ENCODE data around the gene UBN1. TPM values are rescaled to one million over a fixed set of nuclear protein-coding genes. Genes with fewer than 3 reads are reported as not detected.

Gene UBN1
- total RNA-seq, 1 experiment from 2014 or later = 33.3 TPM

DNA sequence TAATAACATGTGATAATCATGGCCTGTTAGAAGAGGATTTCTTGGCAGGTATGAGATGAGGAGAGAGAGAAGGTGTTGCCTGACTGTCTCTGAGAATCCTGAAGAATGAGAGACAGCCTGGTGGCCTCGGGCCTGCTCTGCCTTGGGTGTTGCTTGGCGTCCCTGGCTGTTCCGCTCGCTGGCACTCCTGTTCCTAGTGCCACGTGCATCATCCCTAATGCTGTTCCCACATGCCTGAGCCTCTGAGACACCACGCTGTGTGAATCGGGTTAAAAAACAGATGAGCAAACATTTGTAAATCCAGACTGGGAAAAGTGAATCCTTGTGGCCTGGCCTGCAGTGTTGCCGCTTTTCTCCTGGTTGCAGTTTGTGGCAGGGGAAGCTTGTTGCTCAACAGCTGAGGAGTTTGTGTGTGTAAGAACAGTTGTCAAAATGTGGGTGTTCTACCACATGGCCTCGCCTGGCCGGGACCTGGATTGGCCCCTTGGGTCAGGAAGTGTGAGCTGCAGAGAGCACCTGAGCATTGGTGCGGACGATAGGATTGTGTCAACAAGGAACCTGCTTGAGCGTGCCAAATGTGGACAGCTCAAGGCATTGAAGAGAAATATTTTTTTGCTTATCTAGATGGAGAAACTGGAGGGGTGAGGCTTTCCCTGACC is 22.0 kb downstream of the UBN1 start:
- Mint-ChIP-seq H3K36me3 (ENCODE audit: insufficient read depth, unreplicated experiment) (peaks cover 74% of the 10 kb centered on the region), H3K27ac (ENCODE audit: low read depth, unreplicated experiment) (no peak overlapping the region), H3K4me1 (ENCODE audit: insufficient read depth, unreplicated experiment) (peaks cover 10% of the 10 kb centered on the region), H3K4me3 (ENCODE audit: unreplicated experiment) (no peak overlapping the region), H3K9me3 (ENCODE audit: unreplicated experiment) (no peaks in the 10 kb centered on the region), H3K27me3 (ENCODE audit: insufficient read depth, unreplicated experiment) (no peaks in the 10 kb centered on the region)
- no TSS peak for BruUV-seq (replicated peaks)
- POLR2A ChIA-PET = interaction anchor here (0.8 kb wide), 1 partner anchor 31 kb away, joined by 3 read pairs; no protein-coding TSS in a partner anchor
- CTCF ChIA-PET = interaction anchor here (0.6 to 1.4 kb wide), 2 partner anchors 87 to 395 kb away, joined by 3 to 5 read pairs; no protein-coding TSS in a partner anchor
- intact Hi-C loops (cut with micrococcal nuclease) = no loop called here
- TF ChIP-seq, protein P1, sequence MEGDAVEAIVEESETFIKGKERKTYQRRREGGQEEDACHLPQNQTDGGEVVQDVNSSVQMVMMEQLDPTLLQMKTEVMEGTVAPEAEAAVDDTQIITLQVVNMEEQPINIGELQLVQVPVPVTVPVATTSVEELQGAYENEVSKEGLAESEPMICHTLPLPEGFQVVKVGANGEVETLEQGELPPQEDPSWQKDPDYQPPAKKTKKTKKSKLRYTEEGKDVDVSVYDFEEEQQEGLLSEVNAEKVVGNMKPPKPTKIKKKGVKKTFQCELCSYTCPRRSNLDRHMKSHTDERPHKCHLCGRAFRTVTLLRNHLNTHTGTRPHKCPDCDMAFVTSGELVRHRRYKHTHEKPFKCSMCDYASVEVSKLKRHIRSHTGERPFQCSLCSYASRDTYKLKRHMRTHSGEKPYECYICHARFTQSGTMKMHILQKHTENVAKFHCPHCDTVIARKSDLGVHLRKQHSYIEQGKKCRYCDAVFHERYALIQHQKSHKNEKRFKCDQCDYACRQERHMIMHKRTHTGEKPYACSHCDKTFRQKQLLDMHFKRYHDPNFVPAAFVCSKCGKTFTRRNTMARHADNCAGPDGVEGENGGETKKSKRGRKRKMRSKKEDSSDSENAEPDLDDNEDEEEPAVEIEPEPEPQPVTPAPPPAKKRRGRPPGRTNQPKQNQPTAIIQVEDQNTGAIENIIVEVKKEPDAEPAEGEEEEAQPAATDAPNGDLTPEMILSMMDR (IDR thresholded peaks at IDR 0.05; ENCODE audit: unreplicated experiment) = no peak
- no peak for DNase-seq (ENCODE audit: unreplicated experiment)

DNA sequence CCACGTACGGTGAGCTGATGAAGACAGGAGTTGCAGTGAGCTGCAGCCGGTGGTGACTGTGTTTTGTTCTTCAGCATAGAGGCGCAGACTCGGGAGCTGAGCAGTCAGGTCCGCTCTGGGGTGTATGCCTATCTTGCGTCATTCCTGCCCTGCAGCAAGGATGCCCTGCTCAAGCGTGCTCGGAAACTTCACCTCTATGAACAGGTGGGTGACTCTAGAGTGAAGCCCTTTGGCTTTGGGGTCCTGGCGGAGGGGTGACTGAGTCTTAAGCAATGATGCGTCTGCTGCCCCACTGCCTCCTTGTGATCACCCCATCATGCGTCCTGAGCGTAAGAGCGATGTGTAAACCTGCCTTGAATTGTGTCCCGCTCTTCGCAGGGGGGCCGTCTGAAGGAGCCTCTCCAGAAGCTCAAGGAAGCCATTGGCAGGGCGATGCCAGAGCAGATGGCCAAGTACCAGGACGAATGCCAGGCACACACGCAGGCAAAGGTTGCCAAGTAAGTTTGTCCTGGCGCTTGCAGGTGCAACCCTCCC is 22.9 kb downstream of the UBN1 start:
- Mint-ChIP-seq H3K4me1 (ENCODE audit: insufficient read depth, unreplicated experiment) (peaks cover 10% of the 10 kb centered on the region), H3K27me3 (ENCODE audit: insufficient read depth, unreplicated experiment) (no peaks in the 10 kb centered on the region), H3K36me3 (ENCODE audit: insufficient read depth, unreplicated experiment) (peaks cover 83% of the 10 kb centered on the region), H3K9me3 (ENCODE audit: unreplicated experiment) (no peaks in the 10 kb centered on the region), H3K4me3 (ENCODE audit: unreplicated experiment) (no peak overlapping the region), H3K27ac (ENCODE audit: low read depth, unreplicated experiment) (no peak overlapping the region)
- intact Hi-C loops (cut with micrococcal nuclease) = no loop called here
- DNase-seq (ENCODE audit: unreplicated experiment) = no peak
- POLR2A ChIA-PET = no interaction called here
- TF ChIP-seq, protein P1 (IDR thresholded peaks at IDR 0.05; ENCODE audit: unreplicated experiment) = no peak
- CTCF ChIA-PET = interaction anchor here (0.6 to 1.4 kb wide), 3 partner anchors 15 to 86 kb away, joined by 3 to 5 read pairs (median 3); no protein-coding TSS in a partner anchor
- BruUV-seq (replicated peaks) = no TSS peak

DNA sequence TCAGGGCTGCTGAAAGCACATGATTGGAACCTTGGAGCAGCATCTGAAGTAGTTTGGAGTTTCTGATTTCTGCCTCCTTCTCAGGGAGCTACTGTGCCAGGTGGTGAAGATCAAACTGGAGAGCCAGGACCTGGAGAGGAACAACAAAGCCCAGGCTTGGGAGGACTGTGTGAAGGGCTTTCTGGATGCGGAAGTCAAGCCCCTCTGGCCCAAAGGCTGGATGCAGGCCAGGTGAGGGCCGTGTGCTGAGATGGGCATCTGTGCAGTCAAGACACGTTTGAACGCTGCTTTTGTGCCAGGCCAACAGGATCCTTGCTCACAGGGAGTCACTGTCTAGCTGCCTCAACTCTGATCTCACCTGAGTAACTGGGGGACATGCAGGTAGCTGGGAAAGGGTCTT is 23.8 kb downstream of the UBN1 start:
- intact Hi-C loops (cut with micrococcal nuclease) = no loop called here
- H3K4me3 Mint-ChIP-seq (ENCODE audit: unreplicated experiment) = no peak overlapping the region
- TF ChIP-seq, protein P1 (IDR thresholded peaks at IDR 0.05; ENCODE audit: unreplicated experiment) = no peak
- H3K4me1 Mint-ChIP-seq (ENCODE audit: insufficient read depth, unreplicated experiment) = peaks cover 10% of the 10 kb centered on the region
- ChIA-PET POLR2A (no interaction called here), CTCF (interaction anchor here (0.6 kb wide), 3 partner anchors 14 to 65 kb away, joined by 3 to 4 read pairs (median 3); no protein-coding TSS in a partner anchor)
- peaks cover 83% of the 10 kb centered on the region for H3K36me3 Mint-ChIP-seq (ENCODE audit: insufficient read depth, unreplicated experiment)
- H3K27ac Mint-ChIP-seq (ENCODE audit: low read depth, unreplicated experiment) = no peak overlapping the region
- H3K9me3 Mint-ChIP-seq (ENCODE audit: unreplicated experiment) = no peaks in the 10 kb centered on the region
- DNase-seq (ENCODE audit: unreplicated experiment) = no peak
- H3K27me3 Mint-ChIP-seq (ENCODE audit: insufficient read depth, unreplicated experiment) = no peaks in the 10 kb centered on the region
- no TSS peak for BruUV-seq (replicated peaks)

DNA sequence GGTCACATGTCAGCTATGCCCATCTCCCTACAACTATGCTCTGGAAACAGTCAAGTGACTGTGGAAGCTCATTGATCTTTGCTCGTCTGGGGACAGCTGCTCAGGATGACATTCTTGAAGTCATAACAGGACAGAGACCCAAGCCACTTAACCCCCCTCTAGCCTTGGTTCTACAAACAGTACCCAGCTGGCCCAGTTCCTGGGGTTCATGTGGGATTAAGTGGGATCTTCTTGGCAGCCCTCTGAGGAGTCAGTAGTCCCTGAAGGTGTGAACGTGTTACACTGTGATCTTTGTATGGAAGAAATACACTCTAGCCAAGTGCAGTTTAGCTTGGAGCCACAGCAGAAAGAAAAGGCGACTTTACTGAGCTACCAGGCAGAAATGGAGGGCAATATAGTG is 25.8 kb downstream of the UBN1 start:
- peaks cover 87% of the 10 kb centered on the region for H3K36me3 Mint-ChIP-seq (ENCODE audit: insufficient read depth, unreplicated experiment)
- peak overlapping the region; percentile 39 for H3K27ac Mint-ChIP-seq (ENCODE audit: low read depth, unreplicated experiment)
- no peak overlapping the region for H3K4me3 Mint-ChIP-seq (ENCODE audit: unreplicated experiment)
- no TSS peak for BruUV-seq (replicated peaks)
- DNase-seq (ENCODE audit: unreplicated experiment) = no peak
- TF ChIP-seq, protein P1 (IDR thresholded peaks at IDR 0.05; ENCODE audit: unreplicated experiment) = no peak
- ChIA-PET POLR2A (interaction anchor here (0.7 kb wide), 1 partner anchor 42 kb away, joined by 3 read pairs; no protein-coding TSS in a partner anchor), CTCF (interaction anchor here (0.5 to 1.3 kb wide), 4 partner anchors 12 to 1515 kb away, joined by 3 to 6 read pairs (median 3); no protein-coding TSS in a partner anchor)
- no peaks in the 10 kb centered on the region for H3K27me3 Mint-ChIP-seq (ENCODE audit: insufficient read depth, unreplicated experiment)
- H3K9me3 Mint-ChIP-seq (ENCODE audit: unreplicated experiment) = no peaks in the 10 kb centered on the region
- intact Hi-C loops (cut with micrococcal nuclease) = no loop called here
- H3K4me1 Mint-ChIP-seq (ENCODE audit: insufficient read depth, unreplicated experiment) = peaks cover 10% of the 10 kb centered on the region

All from MCF 10A (cell line).